OCI-LY7 (cell line): ENCODE measurements around the gene C1orf167.

Experiments used
- CTCF ChIP-seq: fragments of 200-600 bp; sonication (generic); conservative IDR thresholded peaks from 2 replicates; pipeline ENCODE4 v1.5.1; 2014; ENCODE audit warnings: mild to moderate bottlenecking, antibody characterized with exemption, low read length, moderate library complexity, mixed read lengths
- EZH2phosphoT487 ChIP-seq: fragments of 200-600 bp; sonication (generic); IDR thresholded peaks from 2 replicates; pipeline ENCODE4 v1.6.1; 2018; ENCODE audit warnings: low read depth, borderline replicate concordance, mild to moderate bottlenecking, mixed run types, antibody characterized with exemption, low read length, moderate library complexity, mixed read lengths

DNA sequence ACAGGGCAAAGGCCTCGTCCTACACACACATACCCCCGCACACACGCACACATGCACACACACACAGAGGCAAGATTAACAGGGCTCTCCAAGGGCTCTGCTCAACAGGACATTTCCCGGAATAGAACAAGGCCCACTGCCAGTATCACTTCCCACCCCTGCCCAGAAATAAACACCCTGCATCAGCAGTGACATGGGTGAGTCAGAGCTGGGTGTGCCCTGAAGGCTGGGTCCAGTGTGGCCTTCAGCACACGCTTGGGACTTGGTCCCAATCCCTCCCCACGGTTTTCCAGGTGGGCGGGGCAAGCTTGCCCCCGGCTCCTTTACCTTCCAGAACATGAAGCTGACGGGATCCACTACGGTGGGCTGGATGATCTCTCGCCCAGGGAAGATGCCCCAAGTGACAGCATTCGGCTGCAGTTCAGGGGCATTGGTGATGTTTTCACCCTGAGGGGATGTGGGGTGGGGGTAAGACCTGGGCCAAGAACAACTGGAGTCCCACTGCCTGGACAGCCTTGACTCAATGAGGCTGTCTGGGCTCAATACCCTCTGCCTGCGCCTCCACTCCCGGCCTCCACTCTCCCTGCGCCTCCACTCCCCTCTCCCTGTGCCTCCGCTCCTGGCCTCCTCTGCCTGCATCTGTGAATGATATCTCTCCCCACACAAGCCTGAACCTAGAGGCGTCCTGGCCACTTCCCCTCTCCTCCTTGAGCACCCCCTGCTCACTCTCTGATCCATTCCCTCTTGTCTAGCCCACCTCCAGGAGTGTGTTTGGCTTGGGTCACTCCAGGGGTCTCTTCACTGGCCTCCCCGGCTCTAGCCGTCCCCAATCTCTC is 29.1 kb downstream of the C1orf167 start:
- no peak for TF ChIP-seq CTCF
- TF ChIP-seq EZH2phosphoT487: no peak
